Activated CD4-positive, alpha-beta T cell treated with anti-CD3 and anti-CD28 coated beads for 36 hours (primary cell): Measurements from ENCODE around the gene ST3GAL4. TPM values are rescaled to one million over a fixed set of nuclear protein-coding genes. Genes with fewer than 3 reads are reported as not detected.
A peak's percentile ranks its signal among the peaks of the same experiment; 100 is the strongest.
"Not testable (repeated sequence)": the region's sequence is repeated elsewhere in the genome, so short reads cannot be mapped to it uniquely, and the experiment has no call there.

ENCODE experiments used
- ATAC-seq: fragments of 200-7000 bp; cut with Tn5 transposase; one replicate; pipeline ENCODE4 v1.10.0; 2021; ENCODE audit warnings: mild to moderate bottlenecking, moderate library complexity
- CTCF ChIA-PET: fragments of 350-600 bp; sonication (Branson Sonifier 250); formaldehyde crosslinking; loops from one replicate; lab custom pipeline; 2021; ENCODE audit warnings: antibody characterized with exemption; lab: Charles Lee
- POLR2A ChIA-PET: fragments of 350-600 bp; sonication (Branson Sonifier 250); formaldehyde crosslinking; loops from one replicate; lab custom pipeline; 2021; ENCODE audit warnings: antibody characterized with exemption, inconsistent platforms; lab: Charles Lee
- DNase-seq: peaks from one replicate; pipeline ENCODE4 v3.0.0-alpha.2; 2020
- H3K27ac Mint-ChIP-seq: one replicate; pipeline ENCODE4 v1.8.0; 2021; ENCODE audit warnings: mixed read lengths
- H3K27me3 Mint-ChIP-seq: one replicate; pipeline ENCODE4 v1.8.0; 2021; ENCODE audit warnings: mixed read lengths
- H3K36me3 Mint-ChIP-seq: one replicate; pipeline ENCODE4 v1.8.0; 2021; ENCODE audit warnings: low read depth, mixed read lengths
- H3K4me1 Mint-ChIP-seq: one replicate; pipeline ENCODE4 v1.8.0; 2021; ENCODE audit warnings: mixed read lengths
- H3K4me3 Mint-ChIP-seq: one replicate; pipeline ENCODE4 v1.8.0; 2021; ENCODE audit warnings: mild to moderate bottlenecking, moderate library complexity, mixed read lengths
- H3K9me3 Mint-ChIP-seq: one replicate; pipeline ENCODE4 v1.8.0; 2021; ENCODE audit warnings: low read depth, mixed read lengths
- intact Hi-C, 2 experiments: fragments of 100-400 bp; cut with DNase I in 1 of 2; cut with micrococcal nuclease in 1 of 2; formaldehyde crosslinking; loops; one replicate each; pipeline versions ENCODE4 v1.14.2 to v1.15.1; 2022 to 2024; cut with DNase I, micrococcal nuclease
- total RNA-seq, 2 experiments: library from RNA; stranded (reverse); gene quantifications; one replicate each; pipeline ENCODE4 v1.2.3, GENCODE V29; 2021

ST3GAL4 gene
- 1 to 10 TPM; 7.5 to 9.1 TPM for total RNA-seq

- ChIA-PET CTCF (interaction anchor here (3.1 kb wide), 1 partner anchor 45 kb away, joined by 12 read pairs; no protein-coding TSS in a partner anchor), POLR2A (interaction anchor here (0.5 to 0.6 kb wide), 3 partner anchors 15 to 730 kb away, joined by 3 to 7 read pairs (median 3); partner anchors contain the start of gene CHEK1)
- Mint-ChIP-seq H3K4me3 (peak within 1 kb of the TSS; percentile 93), H3K9me3 (no peaks in the 10 kb centered on the region), H3K4me1 (peaks cover 29% of the 10 kb centered on the region), H3K36me3 (peaks cover 25% of the 10 kb centered on the region), H3K27ac (peak within 1 kb of the TSS; percentile 88), H3K27me3 (no peaks in the 10 kb centered on the region)
- DNase-seq, result peak; percentile 86
- peak; percentile 77 for ATAC-seq
- intact Hi-C loops, result loop anchor here in 1 of 2 experiments (1.0 to 2.0 kb wide), 8 partner anchors 45 to 469 kb away; partner anchors contain the start of genes DCPS, HYLS1, SRPRA and TIRAP
Measured at GRCh38 chr11:126355324-126355925, at the start of gene ST3GAL4. ST3GAL4 (plus strand) TSS chr11:126355686; CDS start chr11:126406156, 50,470 bp downstream.

- Mint-ChIP-seq H3K27me3 (no peaks in the 10 kb centered on the region), H3K9me3 (no peaks in the 10 kb centered on the region), H3K36me3 (peaks cover 22% of the 10 kb centered on the region), H3K27ac (peak overlapping the region; percentile 77), H3K4me3 (peak overlapping the region; percentile 66), H3K4me1 (peaks cover 32% of the 10 kb centered on the region)
- ChIA-PET POLR2A (interaction anchor here (0.8 kb wide), 1 partner anchor 33 kb away, joined by 4 read pairs; no protein-coding TSS in a partner anchor), CTCF (interaction anchor here (0.5 to 1.6 kb wide), 4 partner anchors 13 to 402 kb away, joined by 3 to 6 read pairs (median 4); no protein-coding TSS in a partner anchor)
- ATAC-seq, result peak; percentile 57
- intact Hi-C loops, result loop anchor here in 1 of 2 experiments (10.0 kb wide), 1 partner anchor 1039 kb away; no protein-coding TSS in a partner anchor
- DNase-seq, result peak; percentile 52
Measured at GRCh38 chr11:126305699-126306098, 49.8 kb upstream of the ST3GAL4 start.

GRCh38 chr11:126307706-126308105, 47.8 kb upstream of the ST3GAL4 start:
- Mint-ChIP-seq H3K27me3 (no peaks in the 10 kb centered on the region), H3K36me3 (peaks cover 24% of the 10 kb centered on the region), H3K4me1 (peaks cover 33% of the 10 kb centered on the region), H3K4me3 (no peak overlapping the region), H3K27ac (no peak overlapping the region), H3K9me3 (no peaks in the 10 kb centered on the region)
- ATAC-seq (no peak), DNase-seq (peak; percentile 46)
- intact Hi-C loops, result loop anchor here in 1 of 2 experiments (10.0 kb wide), 1 partner anchor 1037 kb away; no protein-coding TSS in a partner anchor
- POLR2A ChIA-PET, result no interaction called here
- CTCF ChIA-PET, result interaction anchor here (0.6 to 1.5 kb wide), 5 partner anchors 22 to 173 kb away, joined by 3 to 6 read pairs (median 4); no protein-coding TSS in a partner anchor

- ChIA-PET POLR2A (no interaction called here), CTCF (interaction anchor here (0.8 to 1.5 kb wide), 4 partner anchors 10 to 173 kb away, joined by 3 to 6 read pairs (median 4); no protein-coding TSS in a partner anchor)
- intact Hi-C loops, result loop anchor here in 1 of 2 experiments (10.0 kb wide), 1 partner anchor 1037 kb away; no protein-coding TSS in a partner anchor
- ATAC-seq (no peak), DNase-seq (no peak)
- Mint-ChIP-seq H3K27me3 (no peaks in the 10 kb centered on the region), H3K4me3 (no peak overlapping the region), H3K9me3 (no peaks in the 10 kb centered on the region), H3K36me3 (peaks cover 23% of the 10 kb centered on the region), H3K27ac (no peak overlapping the region), H3K4me1 (peaks cover 27% of the 10 kb centered on the region)
Measured at GRCh38 chr11:126308271-126308671, 47.2 kb upstream of the ST3GAL4 start.

- H3K4me3 Mint-ChIP-seq, DNase-seq, H3K9me3 Mint-ChIP-seq, H3K27ac Mint-ChIP-seq, H3K27me3 Mint-ChIP-seq, POLR2A ChIA-PET, ATAC-seq: not testable (repeated sequence)
- CTCF ChIA-PET, result interaction anchor here (0.8 to 1.5 kb wide), 2 partner anchors 10 to 21 kb away, joined by 3 to 4 read pairs; no protein-coding TSS in a partner anchor
- H3K4me1 Mint-ChIP-seq, result peaks cover 24% of the 10 kb centered on the region
- H3K36me3 Mint-ChIP-seq, result peaks cover 24% of the 10 kb centered on the region
- intact Hi-C loops, result loop anchor here in 1 of 2 experiments (10.0 kb wide), 1 partner anchor 1036 kb away; no protein-coding TSS in a partner anchor
Measured at GRCh38 chr11:126308771-126309170, 46.7 kb upstream of the ST3GAL4 start.

GRCh38 chr11:126310200-126310991, 45.1 kb upstream of the ST3GAL4 start:
- ATAC-seq, result peak; percentile 60
- intact Hi-C loops, result loop anchor here (1.0 to 10.0 kb wide), 6 partner anchors 42 to 680 kb away; partner anchors contain the start of gene ST3GAL4 (in 1 of the 2)
- H3K4me3 Mint-ChIP-seq, result no peak overlapping the region
- ChIA-PET CTCF (interaction anchor here (0.7 to 3.3 kb wide), 19 partner anchors 9 to 680 kb away, joined by 3 to 19 read pairs (median 3); partner anchors contain the start of genes ST3GAL4 and TIRAP), POLR2A (interaction anchor here (0.7 kb wide), 1 partner anchor 86 kb away, joined by 3 read pairs; no protein-coding TSS in a partner anchor)
- no peak overlapping the region for H3K27ac Mint-ChIP-seq
- peaks cover 17% of the 10 kb centered on the region for H3K4me1 Mint-ChIP-seq
- peak; percentile 74 for DNase-seq
- H3K27me3 Mint-ChIP-seq, result no peaks in the 10 kb centered on the region
- H3K36me3 Mint-ChIP-seq, result peaks cover 34% of the 10 kb centered on the region
- no peaks in the 10 kb centered on the region for H3K9me3 Mint-ChIP-seq

- H3K36me3 Mint-ChIP-seq, result peaks cover 32% of the 10 kb centered on the region
- H3K4me3 Mint-ChIP-seq, result no peak overlapping the region
- intact Hi-C loops, result loop anchor here (1.0 to 10.0 kb wide), 6 partner anchors 42 to 680 kb away; partner anchors contain the start of gene ST3GAL4 (in 1 of the 2)
- CTCF ChIA-PET, result interaction anchor here (0.7 to 3.3 kb wide), 18 partner anchors 8 to 679 kb away, joined by 3 to 19 read pairs (median 4); partner anchors contain the start of genes ST3GAL4 and TIRAP
- H3K9me3 Mint-ChIP-seq, result no peaks in the 10 kb centered on the region
- POLR2A ChIA-PET, result no interaction called here
- no peak overlapping the region for H3K27ac Mint-ChIP-seq
- peaks cover 12% of the 10 kb centered on the region for H3K4me1 Mint-ChIP-seq
- H3K27me3 Mint-ChIP-seq, result no peaks in the 10 kb centered on the region
- DNase-seq, result no peak
- ATAC-seq, result no peak
Measured at GRCh38 chr11:126310992-126311310, 44.5 kb upstream of the ST3GAL4 start.

GRCh38 chr11:126311401-126312291, 43.8 kb upstream of the ST3GAL4 start:
- no peak for DNase-seq
- intact Hi-C loops, result loop anchor here (2.0 to 10.0 kb wide), 3 partner anchors 41 to 679 kb away; no protein-coding TSS in a partner anchor
- Mint-ChIP-seq H3K9me3 (no peaks in the 10 kb centered on the region), H3K27me3 (no peaks in the 10 kb centered on the region), H3K27ac (no peak overlapping the region), H3K36me3 (peaks cover 35% of the 10 kb centered on the region), H3K4me3 (no peak overlapping the region), H3K4me1 (peaks cover 14% of the 10 kb centered on the region)
- POLR2A ChIA-PET, result no interaction called here
- CTCF ChIA-PET, result interaction anchor here (0.7 to 3.3 kb wide), 16 partner anchors 7 to 679 kb away, joined by 3 to 19 read pairs (median 4); no protein-coding TSS in a partner anchor
- no peak for ATAC-seq

GRCh38 chr11:126312961-126313360, 42.5 kb upstream of the ST3GAL4 start:
- CTCF ChIA-PET, result interaction anchor here (0.7 to 3.3 kb wide), 3 partner anchors 104 to 168 kb away, joined by 3 to 19 read pairs (median 3); no protein-coding TSS in a partner anchor

GRCh38 chr11:126313826-126314225, 41.7 kb upstream of the ST3GAL4 start:
- ChIA-PET CTCF (no interaction called here), POLR2A (no interaction called here)
- H3K9me3 Mint-ChIP-seq, result no peaks in the 10 kb centered on the region
- H3K27me3 Mint-ChIP-seq, result no peaks in the 10 kb centered on the region
- H3K27ac Mint-ChIP-seq, result no peak overlapping the region
- DNase-seq, result no peak
- H3K36me3 Mint-ChIP-seq, result peaks cover 29% of the 10 kb centered on the region
- H3K4me3 Mint-ChIP-seq, result no peak overlapping the region
- peaks cover 27% of the 10 kb centered on the region for H3K4me1 Mint-ChIP-seq
- ATAC-seq, result no peak
- intact Hi-C loops, result loop anchor here in 1 of 2 experiments (10.0 kb wide), 1 partner anchor 101 kb away; no protein-coding TSS in a partner anchor

More at GRCh38 chr11:126312961-126313360, 42.5 kb upstream of the ST3GAL4 start:
- Mint-ChIP-seq H3K9me3 (no peaks in the 10 kb centered on the region), H3K27ac (no peak overlapping the region), H3K4me1 (peaks cover 19% of the 10 kb centered on the region), H3K27me3 (no peaks in the 10 kb centered on the region), H3K4me3 (no peak overlapping the region), H3K36me3 (peaks cover 32% of the 10 kb centered on the region)
- POLR2A ChIA-PET, result no interaction called here
- DNase-seq (no peak), ATAC-seq (no peak)
- intact Hi-C loops, result loop anchor here in 1 of 2 experiments (10.0 kb wide), 1 partner anchor 102 kb away; no protein-coding TSS in a partner anchor
